GM18526 (cell line): ENCODE measurements around the gene LBX1.

ENCODE experiments used
- POLR2A ChIP-seq: IDR thresholded peaks from 3 replicates; pipeline ENCODE4 v1.6.1; 2011; ENCODE audit not compliant: insufficient read length; ENCODE audit errors: extremely low read depth

The LBX1 gene

GRCh38 chr10:101229266-101230182 lies at the start of gene LBX1:
Gene LBX1 (minus strand): TSS chr10:101229463. CDS start chr10:101228815, 648 bp downstream.
- no peak for TF ChIP-seq POLR2A

- no peak for TF ChIP-seq POLR2A
Observed at GRCh38 chr10:101273741-101274140, 44.5 kb upstream of the LBX1 start.

GRCh38 chr10:101273330-101273729 lies 44.1 kb upstream of the LBX1 start:
- TF ChIP-seq POLR2A: no peak

- TF ChIP-seq POLR2A: no peak
Observed at GRCh38 chr10:101272229-101272868, 43.1 kb upstream of the LBX1 start.

GRCh38 chr10:101270763-101271162 lies 41.5 kb upstream of the LBX1 start:
- no peak for TF ChIP-seq POLR2A

- no peak for TF ChIP-seq POLR2A
Observed at GRCh38 chr10:101267776-101268175, 38.5 kb upstream of the LBX1 start.

GRCh38 chr10:101267290-101267680 lies 38.0 kb upstream of the LBX1 start:
- no peak for TF ChIP-seq POLR2A

GRCh38 chr10:101266381-101267289 lies 37.4 kb upstream of the LBX1 start:
- no peak for TF ChIP-seq POLR2A

GRCh38 chr10:101263150-101263752 lies 34.0 kb upstream of the LBX1 start:
- TF ChIP-seq POLR2A: no peak

GRCh38 chr10:101262147-101262546 lies 32.9 kb upstream of the LBX1 start:
- TF ChIP-seq POLR2A: no peak

GRCh38 chr10:101261702-101262101 lies 32.4 kb upstream of the LBX1 start:
- no peak for TF ChIP-seq POLR2A

GRCh38 chr10:101260764-101261481 lies 31.7 kb upstream of the LBX1 start:
- TF ChIP-seq POLR2A: no peak

GRCh38 chr10:101258179-101258885 lies 29.1 kb upstream of the LBX1 start:
- TF ChIP-seq POLR2A: no peak

GRCh38 chr10:101257491-101257890 lies 28.2 kb upstream of the LBX1 start:
- no peak for TF ChIP-seq POLR2A
